Measurements from ENCODE around the gene NACAD. TPM values are rescaled to one million over a fixed set of nuclear protein-coding genes. Genes with fewer than 3 reads are reported as not detected.

Gene NACAD
- total RNA-seq, 2 experiments from 2014 or later: 0.10 to 0.21 TPM

GRCh38 chr7:45111298-45112223, 22.8 kb upstream of the NACAD start, which contains the start of gene TBRG4:
Gene TBRG4 (minus strand): TSS chr7:45111697. CDS start chr7:45109237, 2,460 bp downstream.
- H3K9me3 Mint-ChIP-seq: no peaks in the 10 kb centered on the region
- H3K36me3 Mint-ChIP-seq: peaks cover 33% of the 10 kb centered on the region
- CTCF ChIA-PET: interaction anchor here (0.6 to 4.8 kb wide), 5 partner anchors 24 to 220 kb away, joined by 3 to 21 read pairs (median 6); no protein-coding TSS in a partner anchor
- intact Hi-C loops (cut with micrococcal nuclease): loop anchor here (1.0 to 2.0 kb wide), 6 partner anchors 25 to 529 kb away; partner anchors contain the start of genes H2AZ2, PURB and TMED4
- peak within 1 kb of the TSS; percentile 96 for H3K4me3 Mint-ChIP-seq
- DNase-seq: peak; percentile 96
- POLR2A ChIA-PET: interaction anchor here (0.6 to 3.8 kb wide), 22 partner anchors 8 to 620 kb away, joined by 3 to 34 read pairs (median 4); partner anchors contain the start of genes CCM2, DDX56, MYO1G and PPIA
- peaks cover 40% of the 10 kb centered on the region for H3K4me1 Mint-ChIP-seq (ENCODE audit: low read depth)
- H3K27ac Mint-ChIP-seq: peak within 1 kb of the TSS; percentile 94
- H3K27me3 Mint-ChIP-seq: no peaks in the 10 kb centered on the region

- ChIA-PET CTCF (interaction anchor here (4.8 kb wide), 1 partner anchor 135 kb away, joined by 21 read pairs; no protein-coding TSS in a partner anchor), POLR2A (interaction anchor here (0.6 to 1.2 kb wide), 3 partner anchors 10 to 135 kb away, joined by 3 read pairs; no protein-coding TSS in a partner anchor)
- H3K4me3 Mint-ChIP-seq: peak overlapping the region; percentile 35
- DNase-seq: no peak
- H3K4me1 Mint-ChIP-seq (ENCODE audit: low read depth): peaks cover 44% of the 10 kb centered on the region
- H3K36me3 Mint-ChIP-seq: peaks cover 52% of the 10 kb centered on the region
- no peaks in the 10 kb centered on the region for H3K9me3 Mint-ChIP-seq
- H3K27ac Mint-ChIP-seq: peak overlapping the region; percentile 56
- no peaks in the 10 kb centered on the region for H3K27me3 Mint-ChIP-seq
- intact Hi-C loops (cut with micrococcal nuclease): no loop called here
Measured at GRCh38 chr7:45108863-45109262, 20.1 kb upstream of the NACAD start.

- POLR2A ChIA-PET: no interaction called here
- Mint-ChIP-seq H3K27me3 (no peaks in the 10 kb centered on the region), H3K4me3 (peak overlapping the region; percentile 11), H3K27ac (peak overlapping the region; percentile 39), H3K36me3 (peaks cover 60% of the 10 kb centered on the region), H3K9me3 (no peaks in the 10 kb centered on the region), H3K4me1 (ENCODE audit: low read depth) (peaks cover 40% of the 10 kb centered on the region)
- DNase-seq: no peak
- intact Hi-C loops (cut with micrococcal nuclease): no loop called here
- CTCF ChIA-PET: no interaction called here
Measured at GRCh38 chr7:45107356-45107755, 18.6 kb upstream of the NACAD start.

GRCh38 chr7:45106820-45107219, 18.1 kb upstream of the NACAD start:
- Mint-ChIP-seq H3K9me3 (no peaks in the 10 kb centered on the region), H3K27me3 (no peaks in the 10 kb centered on the region), H3K27ac (no peak overlapping the region), H3K4me1 (ENCODE audit: low read depth) (peaks cover 36% of the 10 kb centered on the region), H3K4me3 (no peak overlapping the region), H3K36me3 (peaks cover 63% of the 10 kb centered on the region)
- POLR2A ChIA-PET: no interaction called here
- CTCF ChIA-PET: interaction anchor here (1.1 kb wide), 1 partner anchor 9 kb away, joined by 3 read pairs; no protein-coding TSS in a partner anchor
- DNase-seq: no peak
- intact Hi-C loops (cut with micrococcal nuclease): no loop called here

GRCh38 chr7:45105588-45106188, 16.9 kb upstream of the NACAD start:
- DNase-seq: peak; percentile 2
- POLR2A ChIA-PET: no interaction called here
- CTCF ChIA-PET: interaction anchor here (1.1 to 1.5 kb wide), 2 partner anchors 10 to 541 kb away, joined by 3 read pairs; no protein-coding TSS in a partner anchor
- H3K4me3 Mint-ChIP-seq: no peak overlapping the region
- H3K4me1 Mint-ChIP-seq (ENCODE audit: low read depth): peaks cover 32% of the 10 kb centered on the region
- intact Hi-C loops (cut with micrococcal nuclease): no loop called here
- H3K9me3 Mint-ChIP-seq: no peaks in the 10 kb centered on the region
- no peak overlapping the region for H3K27ac Mint-ChIP-seq
- H3K36me3 Mint-ChIP-seq: peaks cover 63% of the 10 kb centered on the region
- no peaks in the 10 kb centered on the region for H3K27me3 Mint-ChIP-seq

GRCh38 chr7:45104844-45105587, 16.2 kb upstream of the NACAD start:
- Mint-ChIP-seq H3K36me3 (peaks cover 64% of the 10 kb centered on the region), H3K4me1 (ENCODE audit: low read depth) (peaks cover 30% of the 10 kb centered on the region), H3K27ac (no peak overlapping the region), H3K4me3 (no peak overlapping the region), H3K9me3 (no peaks in the 10 kb centered on the region), H3K27me3 (no peaks in the 10 kb centered on the region)
- CTCF ChIA-PET: interaction anchor here (1.4 to 1.5 kb wide), 2 partner anchors 31 to 540 kb away, joined by 3 to 6 read pairs; no protein-coding TSS in a partner anchor
- peak; percentile 5 for DNase-seq
- intact Hi-C loops (cut with micrococcal nuclease): no loop called here
- POLR2A ChIA-PET: interaction anchor here (1.1 kb wide), 1 partner anchor 71 kb away, joined by 3 read pairs; no protein-coding TSS in a partner anchor

GRCh38 chr7:45103958-45104843, 15.4 kb upstream of the NACAD start:
- H3K4me3 Mint-ChIP-seq: no peak overlapping the region
- no peaks in the 10 kb centered on the region for H3K27me3 Mint-ChIP-seq
- H3K9me3 Mint-ChIP-seq: no peaks in the 10 kb centered on the region
- peaks cover 27% of the 10 kb centered on the region for H3K4me1 Mint-ChIP-seq (ENCODE audit: low read depth)
- no peak overlapping the region for H3K27ac Mint-ChIP-seq
- POLR2A ChIA-PET: interaction anchor here (1.1 to 1.3 kb wide), 2 partner anchors 8 to 70 kb away, joined by 3 read pairs; no protein-coding TSS in a partner anchor
- H3K36me3 Mint-ChIP-seq: peaks cover 65% of the 10 kb centered on the region
- intact Hi-C loops (cut with micrococcal nuclease): no loop called here
- CTCF ChIA-PET: interaction anchor here (1.4 to 1.5 kb wide), 3 partner anchors 32 to 539 kb away, joined by 3 to 6 read pairs (median 4); no protein-coding TSS in a partner anchor
- peak; percentile 6 for DNase-seq

- Mint-ChIP-seq H3K27me3 (no peaks in the 10 kb centered on the region), H3K27ac (no peak overlapping the region), H3K4me3 (no peak overlapping the region), H3K9me3 (no peaks in the 10 kb centered on the region), H3K4me1 (ENCODE audit: low read depth) (peaks cover 16% of the 10 kb centered on the region), H3K36me3 (peaks cover 55% of the 10 kb centered on the region)
- intact Hi-C loops (cut with micrococcal nuclease): no loop called here
- DNase-seq: peak; percentile 3
- CTCF ChIA-PET: interaction anchor here (1.4 to 1.5 kb wide), 2 partner anchors 33 to 129 kb away, joined by 4 to 6 read pairs; no protein-coding TSS in a partner anchor
- POLR2A ChIA-PET: interaction anchor here (1.3 kb wide), 1 partner anchor 9 kb away, joined by 3 read pairs; no protein-coding TSS in a partner anchor
Measured at GRCh38 chr7:45102785-45103712, 14.3 kb upstream of the NACAD start.

GRCh38 chr7:45101748-45102147, 13.0 kb upstream of the NACAD start:
- CTCF ChIA-PET: no interaction called here
- H3K36me3 Mint-ChIP-seq: peaks cover 45% of the 10 kb centered on the region
- intact Hi-C loops (cut with micrococcal nuclease): no loop called here

More at GRCh38 chr7:45101748-45102147, 13.0 kb upstream of the NACAD start:
- peak; percentile 3 for DNase-seq
- no peaks in the 10 kb centered on the region for H3K27me3 Mint-ChIP-seq
- no peak overlapping the region for H3K27ac Mint-ChIP-seq
- H3K4me3 Mint-ChIP-seq: no peak overlapping the region
- no peaks in the 10 kb centered on the region for H3K9me3 Mint-ChIP-seq
- peaks cover 4% of the 10 kb centered on the region for H3K4me1 Mint-ChIP-seq (ENCODE audit: low read depth)
- POLR2A ChIA-PET: no interaction called here

Data from activated CD4-positive, alpha-beta memory T cell treated with anti-CD3 and anti-CD28 coated beads for 36 hours (primary cell).